ENCODE measurements around the gene SLC25A30.

The SLC25A30 gene
- long read RNA-seq, donor 1, partial matches to known transcripts: 0 of 1 reads
- long read RNA-seq, donor 1, other reads (novel, unspliced or antisense): 0 of 1 reads
- long read RNA-seq, donor 2: 0 reads
- long read RNA-seq, donor 3: 0 reads
- long read RNA-seq, donor 4, partial matches to known transcripts: 0 of 3 reads
- long read RNA-seq, donor 4, other reads (novel, unspliced or antisense): 0 of 3 reads
- long read RNA-seq, donor 5, partial matches to known transcripts: 0 of 1 reads
- long read RNA-seq, donor 5, other reads (novel, unspliced or antisense): 0 of 1 reads
- long read RNA-seq, donor 6, transcript SLC25A30-204 (10 exons, 3,670 nt): major isoform, 8 of 8 reads
- long read RNA-seq, donor 6, partial matches to known transcripts: 0 of 8 reads
- long read RNA-seq, donor 6, other reads (novel, unspliced or antisense): 0 of 8 reads
- long read RNA-seq, donor 7, partial matches to known transcripts: 0 of 7 reads
- long read RNA-seq, donor 7, other reads (novel, unspliced or antisense): 5 of 7 reads
- long read RNA-seq, donor 8, transcript SLC25A30-204 (10 exons, 3,670 nt): major isoform, 6 of 6 reads
- long read RNA-seq, donor 8, partial matches to known transcripts: 0 of 6 reads
- long read RNA-seq, donor 8, other reads (novel, unspliced or antisense): 0 of 6 reads

- peak; percentile 96 for DNase-seq
These were observed at the start of gene SLC25A30 for GRCh38 chr13:45417790-45418534. Gene SLC25A30 (minus strand): TSS chr13:45418373. CDS start chr13:45411425, 6,948 bp downstream.

GRCh38 chr13:45466359-45466758, 48.2 kb upstream of the SLC25A30 start:
- DNase-seq: no peak

GRCh38 chr13:45464687-45465453, 46.7 kb upstream of the SLC25A30 start, which contains the start of gene COG3:
Gene COG3 (plus strand): TSS chr13:45464939. CDS start chr13:45465037, 98 bp downstream.
- DNase-seq: peak; percentile 94

- no peak for DNase-seq
These were observed 46.0 kb upstream of the SLC25A30 start for GRCh38 chr13:45464141-45464686.

- DNase-seq: no peak
These were observed 38.2 kb upstream of the SLC25A30 start for GRCh38 chr13:45456196-45456972.

GRCh38 chr13:45454204-45454603, 36.0 kb upstream of the SLC25A30 start:
- DNase-seq: no peak

GRCh38 chr13:45451282-45451681, 33.1 kb upstream of the SLC25A30 start:
- DNase-seq: no peak

GRCh38 chr13:45448965-45449559, 30.9 kb upstream of the SLC25A30 start:
- DNase-seq: no peak

- DNase-seq: no peak
These were observed 29.0 kb upstream of the SLC25A30 start for GRCh38 chr13:45447050-45447661.

GRCh38 chr13:45446181-45446580, 28.0 kb upstream of the SLC25A30 start:
- no peak for DNase-seq

- DNase-seq: no peak
These were observed 26.9 kb upstream of the SLC25A30 start for GRCh38 chr13:45445053-45445452.

GRCh38 chr13:45441633-45442032, 23.5 kb upstream of the SLC25A30 start:
- no peak for DNase-seq

- DNase-seq: no peak
These were observed 21.7 kb upstream of the SLC25A30 start for GRCh38 chr13:45439781-45440462.

- DNase-seq: no peak
These were observed 20.8 kb upstream of the SLC25A30 start for GRCh38 chr13:45439008-45439407.

- no peak for DNase-seq
These were observed 19.8 kb upstream of the SLC25A30 start for GRCh38 chr13:45437947-45438346.

- DNase-seq: no peak
These were observed 18.8 kb upstream of the SLC25A30 start for GRCh38 chr13:45436953-45437352.

- no peak for DNase-seq
These were observed 18.2 kb upstream of the SLC25A30 start for GRCh38 chr13:45436332-45436731.

GRCh38 chr13:45434556-45435371, 16.6 kb upstream of the SLC25A30 start:
- DNase-seq: no peak

GRCh38 chr13:45433381-45433790, 15.2 kb upstream of the SLC25A30 start:
- no peak for DNase-seq

Data from right kidney (tissue), 9 donors.